Tibial nerve (tissue), 4 donors: ENCODE measurements around the gene RNF187.

Experiments used
- CTCF ChIP-seq, 5 experiments: fragments of 200-600 bp in 3 of 5; fragments of 450-650 bp in 2 of 5; sonication (generic) in 3 of 5; IDR thresholded peaks; one replicate each; pipeline ENCODE4 v1.5.1; 2016 to 2019; ENCODE audit warnings: antibody characterized with exemption in 5 of 5, mild to moderate bottlenecking in 3 of 5, moderate library complexity in 2 of 5
- EP300 ChIP-seq, 2 donors: sonication (generic); formaldehyde crosslinking; IDR thresholded peaks; one replicate each; pipeline ENCODE4 v1.6.1; 2017; ENCODE audit warnings: antibody characterized with exemption in 2 of 2, mild to moderate bottlenecking in 1 of 2
- POLR2A ChIP-seq, 2 donors: fragments of 450-650 bp; IDR thresholded peaks; one replicate each; pipeline ENCODE4 v1.6.1; 2017; ENCODE audit warnings: antibody characterized with exemption in 2 of 2, mild to moderate bottlenecking in 2 of 2, moderate library complexity in 2 of 2

GRCh38 chr1:228493141-228494043, 6.2 kb downstream of the RNF187 start:
- TF ChIP-seq POLR2A (IDR thresholded peaks at IDR 0.05) (no peak), CTCF (IDR thresholded peaks at IDR 0.05) (no peak), EP300 (IDR thresholded peaks at IDR 0.05) (no peak)
